NCI-H1694 (cell line): ENCODE measurements around the gene MYO1G.
"Not testable (repeated sequence)": the region's sequence is repeated elsewhere in the genome, so short reads cannot be mapped to it uniquely, and the experiment has no call there.

Experiments used
- DNase-seq: peaks from one replicate; lab custom pipeline; 2025; lab: John Stamatoyannopoulos, UW

MYO1G gene

DNA sequence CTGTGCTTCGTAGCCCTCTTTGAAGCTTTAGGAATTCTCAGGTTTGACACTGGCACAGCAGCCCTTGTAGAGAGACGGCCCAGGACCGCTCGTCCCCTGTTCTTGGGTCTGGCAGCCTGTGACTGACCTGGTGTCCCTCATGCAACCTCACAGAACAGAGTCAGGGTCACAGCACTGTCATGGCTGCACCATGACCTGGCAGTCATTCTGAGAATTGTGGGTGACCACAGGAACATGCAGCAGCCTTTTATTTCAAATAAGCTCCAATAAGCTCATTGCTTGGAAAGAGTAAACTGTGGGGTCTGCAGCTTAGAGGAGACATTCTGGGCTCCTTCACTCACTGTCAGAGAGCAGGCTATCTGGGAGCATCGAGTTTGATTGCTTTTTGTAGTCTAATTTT is 42.5 kb downstream of the MYO1G start:
- no peak for DNase-seq

DNA sequence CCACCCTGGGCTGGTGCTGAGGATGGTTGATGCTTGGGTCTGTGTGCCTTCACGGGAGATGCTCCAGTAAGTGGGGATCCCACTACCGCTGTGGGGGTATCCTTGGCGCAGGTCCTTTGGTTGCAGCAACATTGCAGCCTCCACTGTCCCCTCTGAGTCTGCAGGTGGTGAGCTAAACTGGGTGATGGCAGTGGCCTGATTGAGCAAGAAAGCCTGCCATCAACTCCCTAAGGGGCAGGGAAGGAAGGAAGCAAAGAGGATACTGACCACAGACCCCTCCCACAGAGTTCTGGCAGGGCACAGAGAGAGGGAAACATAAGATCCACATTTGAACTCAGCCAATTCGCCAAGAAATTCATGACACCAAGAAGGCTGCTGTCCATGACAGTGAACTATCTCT is 43.2 kb downstream of the MYO1G start:
- DNase-seq: no peak

- no peak for DNase-seq
Measured at GRCh38 chr7:44935016-44935415, 43.8 kb downstream of the MYO1G start.

DNA sequence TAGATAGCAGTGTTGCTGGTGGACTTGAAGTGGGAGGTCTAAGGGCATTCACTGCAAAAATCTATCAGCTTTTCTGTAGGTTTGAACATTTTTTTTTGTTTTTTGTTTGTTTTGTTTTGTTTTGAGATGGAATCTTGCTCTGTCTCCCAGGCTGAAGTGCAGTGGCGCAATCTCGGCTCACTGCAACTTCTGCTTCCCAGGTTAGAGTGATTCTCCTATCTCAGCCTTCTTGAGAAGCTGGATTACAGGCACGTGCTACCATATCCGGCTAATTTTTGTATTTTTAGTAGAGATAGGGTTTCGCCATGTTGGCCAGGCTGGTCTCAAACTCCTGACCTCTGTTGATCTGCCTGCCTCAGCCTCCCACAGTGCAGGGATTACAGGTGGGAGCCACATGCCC is 44.3 kb downstream of the MYO1G start:
- DNase-seq: not testable (repeated sequence)

- no peak for DNase-seq
Measured at GRCh38 chr7:44930921-44931320, 47.9 kb downstream of the MYO1G start.

DNA sequence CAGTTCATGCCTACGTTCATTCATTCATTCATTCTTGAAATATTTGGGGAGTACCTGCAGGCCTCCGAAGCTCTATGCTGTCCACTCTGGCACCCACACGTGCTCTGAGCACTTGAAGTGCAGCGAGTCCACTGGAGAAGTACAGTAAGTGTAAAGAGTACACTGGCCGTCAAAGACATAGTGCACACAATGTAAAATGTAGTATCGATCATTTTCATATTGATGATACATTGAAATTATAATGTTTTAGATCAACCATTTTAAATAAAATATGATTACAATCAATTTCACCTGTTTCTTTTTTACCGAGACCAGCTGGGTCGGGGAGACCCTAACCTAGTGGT is 56.5 kb downstream of the MYO1G start:
- DNase-seq: no peak

DNA sequence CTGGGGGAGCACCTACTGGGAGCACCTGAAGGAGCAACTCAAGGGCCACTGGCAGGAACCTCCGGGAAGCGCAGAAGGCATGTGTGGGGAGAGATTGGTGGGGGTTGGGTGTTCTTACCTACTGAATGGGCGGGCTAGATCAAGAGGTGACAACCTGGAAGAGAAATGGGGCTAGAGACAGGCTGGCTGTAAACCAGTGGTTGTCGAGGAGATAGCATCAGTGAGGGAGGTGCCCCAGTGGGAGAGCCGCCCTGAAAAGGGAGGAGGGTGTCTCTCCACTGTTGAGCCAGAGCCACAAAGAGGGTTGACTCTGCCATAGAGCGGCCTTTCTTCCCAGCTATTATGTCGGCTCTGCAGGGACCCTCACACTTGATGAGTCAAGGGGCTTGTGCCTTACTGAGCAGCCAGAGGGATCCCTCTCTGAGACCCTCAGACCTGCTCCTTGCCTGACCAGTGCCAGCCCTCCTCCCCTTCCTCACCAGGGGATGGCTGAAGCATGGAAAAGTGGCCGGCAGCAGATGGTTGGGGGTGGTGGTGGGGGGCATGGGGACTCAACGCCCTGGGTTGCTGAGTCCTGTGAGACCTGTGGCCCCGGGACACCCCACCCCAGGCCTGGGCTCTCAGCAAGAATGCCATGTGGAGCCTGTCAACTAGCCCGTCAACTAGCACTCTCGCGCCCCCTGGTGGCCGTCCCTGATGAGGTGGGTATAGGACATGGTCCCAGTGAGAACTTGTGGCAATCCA is 57.0 kb downstream of the MYO1G start:
- peak; percentile 74 for DNase-seq

DNA sequence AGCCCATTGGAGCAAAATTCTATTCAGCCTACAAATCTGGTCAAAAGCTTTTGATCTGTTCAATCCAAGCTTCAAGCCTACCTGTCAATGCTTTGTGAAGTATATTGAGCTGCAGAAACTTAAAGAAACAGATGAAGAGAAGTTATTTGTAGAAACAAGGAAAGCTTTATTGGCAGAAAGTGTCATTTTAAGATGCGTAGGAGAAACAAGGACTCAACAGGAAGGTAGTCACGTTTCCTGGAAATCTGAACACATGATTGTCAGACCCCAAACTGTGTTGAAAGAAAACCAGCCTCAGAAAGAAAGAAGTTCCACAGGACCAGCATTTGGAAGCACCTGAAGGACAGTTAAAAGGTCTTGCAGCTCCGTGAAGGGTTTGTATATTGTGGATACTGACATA is 58.7 kb downstream of the MYO1G start:
- DNase-seq: no peak

GRCh38 chr7:44918029-44918428 is 60.8 kb downstream of the MYO1G start:
- DNase-seq: no peak

DNA sequence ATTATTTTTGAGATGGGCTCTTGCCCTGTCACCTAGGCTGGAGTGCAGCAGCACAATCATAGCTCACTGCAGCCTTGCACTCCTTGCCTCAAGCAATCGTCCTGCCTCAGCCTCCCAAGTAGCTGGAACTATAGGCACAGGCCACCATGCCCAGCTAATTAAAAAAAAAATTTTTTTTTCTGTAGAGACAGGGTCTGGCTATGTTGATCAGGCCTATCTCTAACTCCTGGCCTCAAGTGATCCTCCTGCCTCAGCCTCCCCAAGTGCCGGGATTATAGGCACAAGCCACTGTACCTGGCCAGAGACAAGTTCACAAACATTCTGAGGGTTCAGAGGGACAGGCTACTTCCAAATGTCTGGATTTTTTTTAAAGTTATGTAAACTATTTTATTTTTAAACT is 61.4 kb downstream of the MYO1G start:
- DNase-seq: no peak

DNA sequence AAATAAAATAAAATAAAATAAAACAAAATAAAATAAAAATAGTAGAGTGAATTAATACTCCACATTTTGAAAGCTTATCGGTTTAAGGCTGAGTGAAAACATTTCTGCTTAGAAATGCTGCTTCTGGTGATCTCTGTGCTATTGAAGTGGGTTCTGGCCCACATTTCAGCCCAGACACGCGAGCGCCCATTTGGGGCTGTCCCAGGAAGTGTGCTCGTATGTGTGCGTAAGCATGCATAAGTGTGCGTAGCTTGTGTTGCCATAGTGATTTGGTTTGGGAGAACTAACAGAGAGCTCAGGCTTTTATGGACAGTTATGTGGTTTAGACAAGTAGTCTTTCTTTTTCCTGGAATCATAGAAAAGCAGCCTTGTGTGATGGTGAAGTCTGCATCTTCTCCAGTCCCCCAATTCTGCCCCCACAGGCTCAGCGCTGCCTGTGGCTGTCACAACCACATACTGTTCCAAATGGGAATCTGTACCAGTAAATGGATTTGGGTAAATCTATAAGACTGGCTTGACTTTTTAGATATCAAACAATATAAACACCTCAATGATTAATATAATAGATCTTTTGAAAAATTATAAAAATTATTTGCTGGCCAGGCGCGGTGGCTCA is 63.7 kb downstream of the MYO1G start:
- DNase-seq: no peak

DNA sequence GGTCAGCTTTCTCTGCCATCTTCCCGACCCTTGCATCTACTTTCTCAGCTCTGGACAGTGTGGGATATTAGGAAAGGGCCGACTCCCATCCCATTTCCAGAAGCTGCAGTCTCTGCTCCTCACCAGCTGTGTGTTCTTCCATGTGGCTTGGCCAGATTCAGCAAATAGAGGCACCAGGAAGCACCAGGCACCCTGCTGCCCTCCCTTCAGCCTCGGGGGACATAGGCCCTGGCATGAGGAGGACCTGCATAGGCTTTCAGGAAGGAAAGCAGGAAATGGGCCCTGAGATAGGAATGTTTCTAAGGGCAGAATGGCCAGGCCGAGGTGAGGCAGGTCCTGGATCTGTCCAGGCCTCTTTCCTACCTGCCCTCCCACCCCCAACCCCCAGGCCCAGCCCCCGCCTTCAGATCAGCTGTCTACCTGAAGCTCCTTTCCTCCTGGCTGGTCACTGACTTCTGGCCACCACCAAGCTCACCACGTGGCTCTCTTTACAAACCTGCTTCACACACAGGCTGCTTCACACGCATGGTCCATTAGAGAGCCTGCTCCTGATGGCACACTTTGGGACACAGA is 66.0 kb downstream of the MYO1G start:
- no peak for DNase-seq
